ENCODE measurements around the gene C11orf52. TPM values are rescaled to one million over a fixed set of nuclear protein-coding genes. Genes with fewer than 3 reads are reported as not detected.

C11orf52 gene
- total and polyA plus RNA-seq, 2 of the 8 experiments (the other 6 are each of a cell fraction or from before 2014, with no cell fraction given): 1.7 to 2.7 TPM

- no peak overlapping the region for H2BK120ac ChIP-seq (replicated peaks; ENCODE audit: low read depth, low read length)
- H4K5ac ChIP-seq (ENCODE audit: insufficient read length, low read depth, low read length): no peak overlapping the region
- H3K4me3 ChIP-seq (ENCODE audit: extremely low read depth in 1 of 4, insufficient read depth in 2 of 4, low read depth in 3 of 4, low read length in 4 of 4): no peak overlapping the region
- no peak overlapping the region for H3K4me2 ChIP-seq (ENCODE audit: insufficient read depth in 1 of 2, low read depth in 2 of 2, low read length in 2 of 2)
- no peak overlapping the region for H2BK20ac ChIP-seq (ENCODE audit: low read length)
- TF ChIP-seq CBX5 (IDR thresholded peaks at IDR 0.05; ENCODE audit: low read depth, low read length): no peak
- TF ChIP-seq SIN3A (conservative IDR thresholded peaks at IDR 0.05 in 1 of 2, IDR thresholded peaks at IDR 0.05 in 1 of 2; ENCODE audit: low read depth in 1 of 2, low read length in 2 of 2): no peak
- no peak for TF ChIP-seq SIRT6 (IDR thresholded peaks at IDR 0.05; ENCODE audit: low read length)
- no peak for TF ChIP-seq SRF (IDR thresholded peaks at IDR 0.05; ENCODE audit: low read depth, low read length)
- no peak for TF ChIP-seq TEAD4 (IDR thresholded peaks at IDR 0.05; ENCODE audit: low read depth, low read length)
- no peak for TF ChIP-seq FOSL1 (IDR thresholded peaks at IDR 0.05; ENCODE audit: insufficient read depth, low read depth, low read length)
- TF ChIP-seq CHD1 (IDR thresholded peaks at IDR 0.05; ENCODE audit: low read depth, low read length): no peak
- no peak for TF ChIP-seq ATF3 (IDR thresholded peaks at IDR 0.05; ENCODE audit: insufficient read depth, low read depth, low read length)
- TF ChIP-seq SAP30 (IDR thresholded peaks at IDR 0.05; ENCODE audit: insufficient read depth, insufficient replicate concordance, low read length): no peak
- TF ChIP-seq TAF1 (IDR thresholded peaks at IDR 0.05; ENCODE audit: low read depth, low read length): no peak
- no peak for TF ChIP-seq NRF1 (IDR thresholded peaks at IDR 0.05; ENCODE audit: low read depth, low read length)
- no peak for TF ChIP-seq POLR2AphosphoS5 (IDR thresholded peaks at IDR 0.05; ENCODE audit: low read depth, low read length)
- H2AFZ ChIP-seq (ENCODE audit: low read length): no peak overlapping the region
- no peak overlapping the region for H2BK15ac ChIP-seq (ENCODE audit: low read length)
- DNase-seq (ENCODE audit: low read depth in 1 of 2, low spot score in 2 of 2) (no peak), FAIRE-seq (no peak)
- WGBS, 2 experiments (ENCODE audit: extremely low coverage in 1 of 2, insufficient coverage in 1 of 2, insufficient read length in 1 of 2, insufficient replicate concordance in 2 of 2, low coverage in 1 of 2, low lambda C conversion rate in 2 of 2, missing lambda C conversion rate in 1 of 2): 94% methylated on average over 7 of the region's 7 CpGs; no CpG with 5 or more reads in 1 of the 2 experiments
- no peak overlapping the region for H2BK5ac ChIP-seq (ENCODE audit: low read depth, low read length)
- peaks cover 0 to 3% (median 0%) of the 10 kb centered on the region in 4 experiments; a peak in 1 of 8 replicates for H3K36me3 ChIP-seq (ENCODE audit: control insufficient read depth in 2 of 4, insufficient read depth in 4 of 4, low read length in 3 of 4)
- no peak overlapping the region for H3K56ac ChIP-seq (replicated peaks; ENCODE audit: insufficient read length, low read depth, low read length)
- peaks cover 1% of the 10 kb centered on the region for H3K23me2 ChIP-seq (ENCODE audit: low read depth, low read length)
- H2BK12ac ChIP-seq (ENCODE audit: low read depth, low read length): no peak overlapping the region
- H3K9ac ChIP-seq (replicated peaks in 1 of 4; ENCODE audit: extremely low read depth in 1 of 4, low read depth in 3 of 4, low read length in 3 of 4): no peak overlapping the region
- H2AK5ac ChIP-seq (ENCODE audit: low read depth, low read length): no peak overlapping the region
- H4K20me1 ChIP-seq (replicated peaks in 1 of 2; ENCODE audit: control insufficient read depth in 1 of 2, insufficient read depth in 2 of 2, low read length in 2 of 2): no peaks in the 10 kb centered on the region
- POLR2A ChIA-PET (ENCODE audit: partially characterized antibody): interaction anchor here (1.3 kb wide), 1 partner anchor 11 kb away, joined by 3 read pairs; no protein-coding TSS in a partner anchor
- peaks cover 0 to 5% of the 10 kb centered on the region in 2 experiments; a peak in 2 of 4 replicates for H3K79me2 ChIP-seq (ENCODE audit: control insufficient read depth in 1 of 2, insufficient read depth in 2 of 2, low read length in 2 of 2)
- H3K14ac ChIP-seq (ENCODE audit: insufficient read length): no peak overlapping the region
- H3K9me3 ChIP-seq (ENCODE audit: insufficient read depth in 2 of 2, low read depth in 1 of 2, low read length in 1 of 2): no peaks in the 10 kb centered on the region
- H3K79me1 ChIP-seq (ENCODE audit: low read depth, low read length): 0 out of 2 replicates have a peak, but pooled peaks cover 2% of the 10 kb centered on the region
- no peaks in the 10 kb centered on the region for H3K27me3 ChIP-seq (replicated peaks in 1 of 4; ENCODE audit: control insufficient read depth in 3 of 4, extremely low read depth in 1 of 4, insufficient read depth in 3 of 4, low read length in 3 of 4)
- H3K4me1 ChIP-seq (replicated peaks in 1 of 4; ENCODE audit: control insufficient read depth in 3 of 4, insufficient read depth in 4 of 4, low read length in 3 of 4): peaks cover 6 to 11% (median 9%) of the 10 kb centered on the region in 4 experiments
- H3K27ac ChIP-seq (ENCODE audit: low read depth, low read length): no peak overlapping the region
- no peak overlapping the region for H3K4ac ChIP-seq (replicated peaks; ENCODE audit: insufficient read length, low read depth, low read length)
- CTCF ChIA-PET (ENCODE audit: partially characterized antibody): interaction anchor here (1.2 to 25.5 kb wide), 3 partner anchors 13 to 65 kb away, joined by 3 to 565 read pairs (median 61); no protein-coding TSS in a partner anchor
- H3K23ac ChIP-seq (ENCODE audit: insufficient read length): no peak overlapping the region
- no peak overlapping the region for H3K18ac ChIP-seq (ENCODE audit: extremely low read depth, low read length)
- H4K8ac ChIP-seq (ENCODE audit: extremely low read depth, insufficient read depth, low read length): no peak overlapping the region
- no peak overlapping the region for H4K91ac ChIP-seq (replicated peaks; ENCODE audit: insufficient read length, low read length)
These were observed 24.1 kb downstream of the C11orf52 start for GRCh38 chr11:111942829-111943228.
